Ishikawa (cell line): ENCODE results near the gene SLC2A1.

Experiments used
- CEBPB ChIP-seq: IDR thresholded peaks from 2 replicates; pipeline ENCODE4 v1.6.1; 2012
- CREB1 ChIP-seq: IDR thresholded peaks from 2 replicates; pipeline ENCODE4 v1.6.1; 2012; ENCODE audit warnings: low read depth
- EGR1 ChIP-seq: IDR thresholded peaks from 2 replicates; pipeline ENCODE4 v1.6.1; 2012
- EP300 ChIP-seq: IDR thresholded peaks from 2 replicates; pipeline ENCODE4 v1.6.1; 2012; ENCODE audit warnings: borderline replicate concordance
- FOXM1 ChIP-seq: IDR thresholded peaks from 2 replicates; pipeline ENCODE4 v1.6.1; 2012; ENCODE audit warnings: low read depth, borderline replicate concordance
- NFIC ChIP-seq: IDR thresholded peaks from 2 replicates; pipeline ENCODE4 v1.6.1; 2012
- RAD21 ChIP-seq: IDR thresholded peaks from 2 replicates; pipeline ENCODE4 v1.6.1; 2012; ENCODE audit warnings: low read depth
- TAF1 ChIP-seq: IDR thresholded peaks from 2 replicates; pipeline ENCODE4 v1.6.1; 2012; ENCODE audit warnings: low read depth, mild to moderate bottlenecking
- TCF12 ChIP-seq: IDR thresholded peaks from 2 replicates; pipeline ENCODE4 v1.6.1; 2012; ENCODE audit warnings: low read depth
- TEAD4 ChIP-seq: IDR thresholded peaks from 2 replicates; pipeline ENCODE4 v1.6.1; 2012
- YY1 ChIP-seq: IDR thresholded peaks from 2 replicates; pipeline ENCODE4 v1.6.1; 2012; ENCODE audit warnings: low read depth
- ZBTB7A ChIP-seq: IDR thresholded peaks from 2 replicates; pipeline ENCODE4 v1.6.1; 2012; ENCODE audit warnings: low read depth
- TF ChIP-seq, protein P1 (sequence below): IDR thresholded peaks from 2 replicates; pipeline ENCODE4 v1.6.1; 2012; ENCODE audit warnings: low read depth, mild to moderate bottlenecking
- TF ChIP-seq, protein P2 (sequence below): IDR thresholded peaks from 2 replicates; pipeline ENCODE4 v1.6.1; 2012
- TF ChIP-seq, protein P3 (sequence below): IDR thresholded peaks from 2 replicates; pipeline ENCODE4 v1.6.1; 2012

Gene SLC2A1

DNA sequence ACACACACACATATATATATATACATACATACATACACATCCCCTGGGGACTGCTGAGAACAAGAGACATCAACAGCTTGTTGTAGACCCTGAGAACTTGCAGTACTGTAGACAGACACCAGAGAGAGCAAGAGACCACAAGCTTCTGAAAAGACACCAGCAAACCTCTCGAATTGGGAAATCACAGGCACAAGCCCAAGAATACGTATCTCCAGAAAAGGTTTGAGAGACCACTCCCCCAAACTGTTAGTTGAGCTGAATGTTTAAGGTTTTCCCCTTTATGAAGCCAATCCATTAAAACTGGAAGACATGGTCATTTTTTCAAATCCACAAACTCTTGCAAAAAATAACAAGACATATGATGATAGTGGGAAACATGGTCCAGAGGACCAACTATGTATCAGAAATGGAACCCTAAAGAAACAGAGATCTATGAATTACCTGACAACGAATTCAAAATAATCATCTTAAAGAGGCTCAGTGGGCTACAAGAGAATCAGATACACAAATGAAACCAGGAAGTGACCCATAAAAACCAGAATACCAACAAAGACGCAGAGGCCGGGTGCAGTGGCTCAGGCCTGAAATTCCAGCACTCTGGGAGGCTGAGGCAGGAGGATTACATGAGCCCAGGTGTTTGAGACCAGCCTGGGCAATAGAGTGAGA is 45.1 kb downstream of the SLC2A1 start:
- TF ChIP-seq, protein P1, sequence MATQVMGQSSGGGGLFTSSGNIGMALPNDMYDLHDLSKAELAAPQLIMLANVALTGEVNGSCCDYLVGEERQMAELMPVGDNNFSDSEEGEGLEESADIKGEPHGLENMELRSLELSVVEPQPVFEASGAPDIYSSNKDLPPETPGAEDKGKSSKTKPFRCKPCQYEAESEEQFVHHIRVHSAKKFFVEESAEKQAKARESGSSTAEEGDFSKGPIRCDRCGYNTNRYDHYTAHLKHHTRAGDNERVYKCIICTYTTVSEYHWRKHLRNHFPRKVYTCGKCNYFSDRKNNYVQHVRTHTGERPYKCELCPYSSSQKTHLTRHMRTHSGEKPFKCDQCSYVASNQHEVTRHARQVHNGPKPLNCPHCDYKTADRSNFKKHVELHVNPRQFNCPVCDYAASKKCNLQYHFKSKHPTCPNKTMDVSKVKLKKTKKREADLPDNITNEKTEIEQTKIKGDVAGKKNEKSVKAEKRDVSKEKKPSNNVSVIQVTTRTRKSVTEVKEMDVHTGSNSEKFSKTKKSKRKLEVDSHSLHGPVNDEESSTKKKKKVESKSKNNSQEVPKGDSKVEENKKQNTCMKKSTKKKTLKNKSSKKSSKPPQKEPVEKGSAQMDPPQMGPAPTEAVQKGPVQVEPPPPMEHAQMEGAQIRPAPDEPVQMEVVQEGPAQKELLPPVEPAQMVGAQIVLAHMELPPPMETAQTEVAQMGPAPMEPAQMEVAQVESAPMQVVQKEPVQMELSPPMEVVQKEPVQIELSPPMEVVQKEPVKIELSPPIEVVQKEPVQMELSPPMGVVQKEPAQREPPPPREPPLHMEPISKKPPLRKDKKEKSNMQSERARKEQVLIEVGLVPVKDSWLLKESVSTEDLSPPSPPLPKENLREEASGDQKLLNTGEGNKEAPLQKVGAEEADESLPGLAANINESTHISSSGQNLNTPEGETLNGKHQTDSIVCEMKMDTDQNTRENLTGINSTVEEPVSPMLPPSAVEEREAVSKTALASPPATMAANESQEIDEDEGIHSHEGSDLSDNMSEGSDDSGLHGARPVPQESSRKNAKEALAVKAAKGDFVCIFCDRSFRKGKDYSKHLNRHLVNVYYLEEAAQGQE, result no peak
- no peak for TF ChIP-seq EP300
- peak; percentile 91 for TF ChIP-seq CEBPB
- TF ChIP-seq, protein P2, sequence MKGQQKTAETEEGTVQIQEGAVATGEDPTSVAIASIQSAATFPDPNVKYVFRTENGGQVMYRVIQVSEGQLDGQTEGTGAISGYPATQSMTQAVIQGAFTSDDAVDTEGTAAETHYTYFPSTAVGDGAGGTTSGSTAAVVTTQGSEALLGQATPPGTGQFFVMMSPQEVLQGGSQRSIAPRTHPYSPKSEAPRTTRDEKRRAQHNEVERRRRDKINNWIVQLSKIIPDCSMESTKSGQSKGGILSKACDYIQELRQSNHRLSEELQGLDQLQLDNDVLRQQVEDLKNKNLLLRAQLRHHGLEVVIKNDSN, result no peak
- no peak for TF ChIP-seq EGR1
- peak; percentile 97 for TF ChIP-seq RAD21

DNA sequence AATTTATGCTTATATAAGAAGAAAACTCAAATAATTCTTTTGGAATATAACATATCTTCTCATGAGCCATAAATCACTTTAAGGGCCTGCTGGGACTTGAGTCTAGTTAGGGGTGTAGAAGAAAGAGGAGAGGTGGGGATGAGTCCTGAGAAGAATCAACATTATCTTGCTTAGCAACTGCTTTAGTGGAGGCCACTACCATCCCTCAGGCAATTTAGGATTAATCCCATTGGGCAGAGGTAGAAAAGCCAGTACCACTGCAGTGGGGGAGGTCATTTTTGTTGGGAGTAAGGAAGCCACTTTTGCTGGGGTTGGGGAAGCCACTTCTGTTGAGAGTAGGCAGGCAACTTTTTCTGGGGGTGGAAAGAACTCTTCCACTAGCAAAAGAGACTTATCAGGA is 47.7 kb downstream of the SLC2A1 start:
- TF ChIP-seq TCF12, result no peak
- no peak for TF ChIP-seq TAF1
- TF ChIP-seq, protein P2, result no peak
- TF ChIP-seq YY1, result no peak
- no peak for TF ChIP-seq ZBTB7A
- no peak for TF ChIP-seq RAD21
- TF ChIP-seq TEAD4, result no peak
- no peak for TF ChIP-seq NFIC
- no peak for TF ChIP-seq FOXM1

DNA sequence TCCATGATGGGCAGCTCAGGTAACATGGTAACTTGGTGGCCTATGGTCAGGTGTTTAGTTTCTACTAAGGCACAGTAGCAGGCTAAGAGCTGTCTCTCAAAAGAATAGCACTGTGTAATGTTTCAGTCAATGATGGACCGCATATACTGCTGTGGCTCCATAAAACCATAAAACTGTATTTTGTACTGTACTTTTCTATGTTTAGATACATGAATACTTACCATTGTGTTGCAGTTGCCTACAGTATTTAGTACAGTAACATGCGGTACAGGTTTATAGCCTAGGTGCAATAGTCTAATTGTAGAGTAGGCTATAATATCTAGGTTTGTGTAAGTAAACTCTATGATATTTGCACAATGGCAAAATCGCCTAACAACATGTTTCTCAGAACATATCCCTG is 50.6 kb downstream of the SLC2A1 start:
- TF ChIP-seq EGR1 (no peak), TAF1 (no peak), CREB1 (no peak), YY1 (no peak), TCF12 (no peak), ZBTB7A (no peak)

DNA sequence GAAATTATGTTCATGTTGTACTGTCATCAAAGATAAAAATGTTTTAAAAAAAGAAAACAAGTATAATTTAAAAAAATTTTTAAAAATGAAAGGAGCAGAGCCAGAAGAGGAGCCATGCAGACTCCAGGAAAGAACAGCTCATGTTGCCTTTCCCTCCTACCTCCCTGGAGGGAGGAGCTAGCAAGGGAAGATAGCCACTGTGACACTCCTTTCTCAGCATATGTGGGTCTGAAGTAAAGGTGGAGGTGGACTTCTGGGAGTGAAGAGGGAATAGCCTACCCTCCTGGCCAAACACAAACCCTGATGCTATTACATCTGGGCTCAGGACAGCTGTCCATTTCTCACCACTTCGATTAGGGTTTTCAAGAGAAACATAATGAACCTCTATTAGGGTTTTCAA is 54.2 kb downstream of the SLC2A1 start:
- TF ChIP-seq TAF1 (no peak), NFIC (no peak), EGR1 (no peak), YY1 (no peak), EP300 (no peak), TEAD4 (no peak), CREB1 (no peak), ZBTB7A (no peak), TCF12 (no peak), RAD21 (no peak), FOXM1 (no peak), CEBPB (no peak)
- TF ChIP-seq, protein P1, result no peak
- TF ChIP-seq, protein P2, result no peak
- TF ChIP-seq, protein P3, sequence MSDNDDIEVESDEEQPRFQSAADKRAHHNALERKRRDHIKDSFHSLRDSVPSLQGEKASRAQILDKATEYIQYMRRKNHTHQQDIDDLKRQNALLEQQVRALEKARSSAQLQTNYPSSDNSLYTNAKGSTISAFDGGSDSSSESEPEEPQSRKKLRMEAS, result no peak

DNA sequence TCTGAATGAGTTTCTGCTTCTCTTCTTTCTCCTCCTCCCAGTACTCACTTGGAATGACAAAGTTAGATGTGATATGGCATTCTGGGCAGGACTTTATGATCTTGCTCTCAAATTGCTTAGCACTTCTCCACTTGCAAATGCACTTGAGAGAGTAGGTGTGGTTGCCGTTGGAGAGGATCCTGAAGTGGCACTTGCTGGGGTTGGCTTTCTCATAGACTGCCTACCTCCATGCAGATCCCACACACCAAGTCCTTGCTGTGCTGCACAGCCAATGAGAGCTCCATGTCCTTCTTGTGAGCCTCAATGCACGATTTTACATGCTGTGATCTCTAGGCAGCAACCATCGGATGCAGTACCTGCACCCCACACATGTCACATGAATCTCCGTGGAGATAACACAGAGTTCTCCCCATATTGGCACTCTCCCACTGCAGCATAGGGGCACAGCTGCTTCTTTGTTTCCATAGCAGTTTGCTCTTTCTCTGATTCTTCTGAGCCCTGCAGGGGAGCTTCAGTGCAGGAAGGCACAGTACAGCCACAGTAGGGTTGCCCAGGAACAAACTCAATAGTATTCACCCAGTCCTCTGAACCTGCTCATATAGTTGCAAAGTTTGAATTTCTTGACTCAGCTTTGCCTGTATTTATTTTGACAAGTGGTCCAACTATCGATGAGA is 67.1 kb downstream of the SLC2A1 start:
- TF ChIP-seq, protein P1, result no peak
- TF ChIP-seq RAD21 (no peak), EGR1 (no peak), ZBTB7A (no peak), EP300 (no peak), TEAD4 (no peak), NFIC (no peak), CEBPB (no peak), TCF12 (no peak), YY1 (no peak), FOXM1 (no peak)
- TF ChIP-seq, protein P2, result no peak
- TF ChIP-seq, protein P3, result no peak
